Testis (tissue), 2 donors: Measurements from ENCODE around the gene PAM16.

ENCODE experiments used
- POLR2A ChIP-seq: fragments of 450-650 bp; IDR thresholded peaks from one replicate; pipeline ENCODE4 v1.6.1; 2017; ENCODE audit warnings: antibody characterized with exemption, mild to moderate bottlenecking, moderate library complexity
- TF ChIP-seq, protein P1 (sequence below), 3 experiments: fragments of 450-650 bp in 2 of 3; fragments of 200-600 bp in 1 of 3; sonication (generic) in 1 of 3; IDR thresholded peaks; one replicate each; pipeline ENCODE4 v1.5.1; 2016 to 2019; ENCODE audit warnings: antibody characterized with exemption in 3 of 3, mild to moderate bottlenecking in 2 of 3, moderate library complexity in 1 of 3

DNA sequence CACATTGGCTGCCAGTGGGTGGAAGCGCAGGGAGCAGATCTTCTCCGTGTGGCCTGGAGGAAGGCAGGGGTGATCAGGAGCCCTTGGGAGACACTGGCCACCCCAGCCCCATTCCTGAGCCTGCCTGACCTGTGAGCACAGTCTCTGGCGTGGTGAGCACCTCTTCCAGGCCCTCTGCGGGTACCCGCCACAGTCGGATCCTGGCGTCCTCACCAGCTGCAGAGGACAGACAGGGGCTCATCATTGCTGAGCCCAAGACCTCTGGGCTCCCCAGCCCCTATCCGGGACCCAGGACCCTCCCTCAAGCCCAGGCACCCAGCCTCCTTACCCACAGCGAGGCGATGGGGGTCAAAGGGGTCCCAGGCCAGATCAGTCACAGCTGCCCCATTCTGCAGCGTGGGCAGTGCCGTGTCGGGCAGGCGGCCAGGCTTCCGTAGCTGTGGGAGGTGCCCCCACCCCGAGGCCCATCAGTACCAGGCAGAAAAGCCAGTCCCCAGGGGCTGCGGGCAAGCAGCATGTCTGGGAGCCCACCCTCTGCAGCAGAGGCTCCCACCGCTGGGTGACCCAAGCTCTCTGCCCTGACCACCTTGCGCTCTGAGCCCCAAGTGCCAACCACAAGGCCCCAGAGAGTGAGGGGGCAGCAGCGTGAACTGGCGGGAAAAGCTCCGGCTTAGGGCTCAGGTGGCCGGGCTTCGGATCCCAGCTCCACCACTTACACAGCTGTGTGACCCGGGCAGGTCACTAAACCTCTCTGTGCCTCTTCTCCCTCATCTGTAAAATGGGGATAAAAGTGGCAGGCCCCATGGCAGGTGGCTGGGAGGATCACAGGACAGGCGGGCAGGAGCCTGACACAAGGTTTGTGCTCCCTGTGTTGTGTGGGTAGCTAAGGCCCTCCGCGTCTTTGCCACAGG lies 10.2 kb upstream of the PAM16 start:
- TF ChIP-seq, protein P1, sequence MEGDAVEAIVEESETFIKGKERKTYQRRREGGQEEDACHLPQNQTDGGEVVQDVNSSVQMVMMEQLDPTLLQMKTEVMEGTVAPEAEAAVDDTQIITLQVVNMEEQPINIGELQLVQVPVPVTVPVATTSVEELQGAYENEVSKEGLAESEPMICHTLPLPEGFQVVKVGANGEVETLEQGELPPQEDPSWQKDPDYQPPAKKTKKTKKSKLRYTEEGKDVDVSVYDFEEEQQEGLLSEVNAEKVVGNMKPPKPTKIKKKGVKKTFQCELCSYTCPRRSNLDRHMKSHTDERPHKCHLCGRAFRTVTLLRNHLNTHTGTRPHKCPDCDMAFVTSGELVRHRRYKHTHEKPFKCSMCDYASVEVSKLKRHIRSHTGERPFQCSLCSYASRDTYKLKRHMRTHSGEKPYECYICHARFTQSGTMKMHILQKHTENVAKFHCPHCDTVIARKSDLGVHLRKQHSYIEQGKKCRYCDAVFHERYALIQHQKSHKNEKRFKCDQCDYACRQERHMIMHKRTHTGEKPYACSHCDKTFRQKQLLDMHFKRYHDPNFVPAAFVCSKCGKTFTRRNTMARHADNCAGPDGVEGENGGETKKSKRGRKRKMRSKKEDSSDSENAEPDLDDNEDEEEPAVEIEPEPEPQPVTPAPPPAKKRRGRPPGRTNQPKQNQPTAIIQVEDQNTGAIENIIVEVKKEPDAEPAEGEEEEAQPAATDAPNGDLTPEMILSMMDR (IDR thresholded peaks at IDR 0.05), result no peak
- TF ChIP-seq POLR2A, result no peak
